Tibial artery (tissue), 4 donors: ENCODE measurements around the gene PCBP1.

Experiments
- DNase-seq, 2 donors: peaks; one replicate each; pipeline ENCODE4 v3.0.0-alpha.2; 2019
- H3K27ac ChIP-seq, 2 donors: fragments of 200-600 bp; sonication (generic) in 1 of 2; 1 replicate in 1 of 2; 2 replicates in 1 of 2; pipeline ENCODE4 v1.5.1; 2018 to 2019; ENCODE audit warnings: mild to moderate bottlenecking in 1 of 2
- H3K27me3 ChIP-seq, 2 donors: fragments of 200-600 bp; sonication (generic) in 1 of 2; one replicate each; pipeline versions ENCODE4 v1.5.1 to v1.6.0; 2016 to 2019
- H3K36me3 ChIP-seq, 3 donors: fragments of 200-600 bp; sonication (generic) in 2 of 3; one replicate each; pipeline ENCODE4 v1.5.1; 2016 to 2019; ENCODE audit warnings: mild to moderate bottlenecking in 2 of 3
- H3K4me1 ChIP-seq, 4 donors: fragments of 200-600 bp; sonication (generic) in 2 of 4; 1 replicate in 3 of 4; 2 replicates in 1 of 4; pipeline ENCODE4 v1.5.1; 2016 to 2019
- H3K4me3 ChIP-seq, 2 donors: fragments of 200-600 bp; sonication (generic) in 1 of 2; 1 replicate in 1 of 2; 2 replicates in 1 of 2; pipeline ENCODE4 v1.5.1; 2018 to 2019; ENCODE audit warnings: mild to moderate bottlenecking in 2 of 2
- H3K9me3 ChIP-seq, 3 donors: fragments of 200-600 bp; sonication (generic) in 1 of 3; one replicate each; pipeline ENCODE4 v1.5.1; 2016 to 2019
- intact Hi-C: fragments of 100-400 bp; cut with DNase I; formaldehyde crosslinking; loops from one replicate; pipeline ENCODE4 v1.15.0; 2023; ENCODE audit warnings: low total_unique reads
- TF ChIP-seq, protein P1 (sequence below), 2 experiments: fragments of 200-600 bp in 1 of 2; fragments of 450-650 bp in 1 of 2; IDR thresholded peaks; one replicate each; pipeline ENCODE4 v1.5.1; 2017 to 2019; ENCODE audit warnings: antibody characterized with exemption in 2 of 2, mild to moderate bottlenecking in 1 of 2, moderate library complexity in 1 of 2

PCBP1 gene

DNA sequence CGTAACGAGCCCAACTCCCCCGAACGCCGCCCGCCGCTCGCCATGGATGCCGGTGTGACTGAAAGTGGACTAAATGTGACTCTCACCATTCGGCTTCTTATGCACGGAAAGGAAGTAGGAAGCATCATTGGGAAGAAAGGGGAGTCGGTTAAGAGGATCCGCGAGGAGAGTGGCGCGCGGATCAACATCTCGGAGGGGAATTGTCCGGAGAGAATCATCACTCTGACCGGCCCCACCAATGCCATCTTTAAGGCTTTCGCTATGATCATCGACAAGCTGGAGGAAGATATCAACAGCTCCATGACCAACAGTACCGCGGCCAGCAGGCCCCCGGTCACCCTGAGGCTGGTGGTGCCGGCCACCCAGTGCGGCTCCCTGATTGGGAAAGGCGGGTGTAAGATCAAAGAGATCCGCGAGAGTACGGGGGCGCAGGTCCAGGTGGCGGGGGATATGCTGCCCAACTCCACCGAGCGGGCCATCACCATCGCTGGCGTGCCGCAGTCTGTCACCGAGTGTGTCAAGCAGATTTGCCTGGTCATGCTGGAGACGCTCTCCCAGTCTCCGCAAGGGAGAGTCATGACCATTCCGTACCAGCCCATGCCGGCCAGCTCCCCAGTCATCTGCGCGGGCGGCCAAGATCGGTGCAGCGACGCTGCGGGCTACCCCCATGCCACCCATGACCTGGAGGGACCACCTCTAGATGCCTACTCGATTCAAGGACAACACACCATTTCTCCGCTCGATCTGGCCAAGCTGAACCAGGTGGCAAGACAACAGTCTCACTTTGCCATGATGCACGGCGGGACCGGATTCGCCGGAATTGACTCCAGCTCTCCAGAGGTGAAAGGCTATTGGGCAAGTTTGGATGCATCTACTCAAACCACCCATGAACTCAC, 673 bp downstream of the PCBP1 start:
- Histone ChIP-seq H3K4me3 (peak overlapping the region; percentile 71 to 95), H3K9me3 (no peaks in the 10 kb centered on the region), H3K27ac (peak overlapping the region; percentile 94 to 99), H3K4me1 (peaks cover 0 to 53% (median 40%) of the 10 kb centered on the region in 4 donors), H3K36me3 (peaks cover 15 to 24% (median 20%) of the 10 kb centered on the region in 3 donors), H3K27me3 (no peaks in the 10 kb centered on the region)
- intact Hi-C loops, result loop anchor here (2.0 kb wide), 1 partner anchor 55 kb away; no protein-coding TSS in a partner anchor
- DNase-seq, result peak in 1 of 2 donors; percentile 75
- TF ChIP-seq, protein P1, sequence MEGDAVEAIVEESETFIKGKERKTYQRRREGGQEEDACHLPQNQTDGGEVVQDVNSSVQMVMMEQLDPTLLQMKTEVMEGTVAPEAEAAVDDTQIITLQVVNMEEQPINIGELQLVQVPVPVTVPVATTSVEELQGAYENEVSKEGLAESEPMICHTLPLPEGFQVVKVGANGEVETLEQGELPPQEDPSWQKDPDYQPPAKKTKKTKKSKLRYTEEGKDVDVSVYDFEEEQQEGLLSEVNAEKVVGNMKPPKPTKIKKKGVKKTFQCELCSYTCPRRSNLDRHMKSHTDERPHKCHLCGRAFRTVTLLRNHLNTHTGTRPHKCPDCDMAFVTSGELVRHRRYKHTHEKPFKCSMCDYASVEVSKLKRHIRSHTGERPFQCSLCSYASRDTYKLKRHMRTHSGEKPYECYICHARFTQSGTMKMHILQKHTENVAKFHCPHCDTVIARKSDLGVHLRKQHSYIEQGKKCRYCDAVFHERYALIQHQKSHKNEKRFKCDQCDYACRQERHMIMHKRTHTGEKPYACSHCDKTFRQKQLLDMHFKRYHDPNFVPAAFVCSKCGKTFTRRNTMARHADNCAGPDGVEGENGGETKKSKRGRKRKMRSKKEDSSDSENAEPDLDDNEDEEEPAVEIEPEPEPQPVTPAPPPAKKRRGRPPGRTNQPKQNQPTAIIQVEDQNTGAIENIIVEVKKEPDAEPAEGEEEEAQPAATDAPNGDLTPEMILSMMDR (IDR thresholded peaks at IDR 0.05), result no peak

DNA sequence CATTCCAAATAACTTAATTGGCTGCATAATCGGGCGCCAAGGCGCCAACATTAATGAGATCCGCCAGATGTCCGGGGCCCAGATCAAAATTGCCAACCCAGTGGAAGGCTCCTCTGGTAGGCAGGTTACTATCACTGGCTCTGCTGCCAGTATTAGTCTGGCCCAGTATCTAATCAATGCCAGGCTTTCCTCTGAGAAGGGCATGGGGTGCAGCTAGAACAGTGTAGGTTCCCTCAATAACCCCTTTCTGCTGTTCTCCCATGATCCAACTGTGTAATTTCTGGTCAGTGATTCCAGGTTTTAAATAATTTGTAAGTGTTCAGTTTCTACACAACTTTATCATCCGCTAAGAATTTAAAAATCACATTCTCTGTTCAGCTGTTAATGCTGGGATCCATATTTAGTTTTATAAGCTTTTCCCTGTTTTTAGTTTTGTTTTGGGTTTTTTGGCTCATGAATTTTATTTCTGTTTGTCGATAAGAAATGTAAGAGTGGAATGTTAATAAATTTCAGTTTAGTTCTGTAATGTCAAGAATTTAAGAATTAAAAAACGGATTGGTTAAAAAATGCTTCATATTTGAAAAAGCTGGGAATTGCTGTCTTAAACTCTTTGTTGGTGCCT, 1.4 kb downstream of the PCBP1 start:
- peak overlapping the region; percentile 94 to 99 for H3K27ac ChIP-seq
- TF ChIP-seq, protein P1 (IDR thresholded peaks at IDR 0.05), result no peak
- H3K4me1 ChIP-seq, result peaks cover 0 to 48% (median 36%) of the 10 kb centered on the region in 4 donors
- H3K4me3 ChIP-seq, result peak overlapping the region; percentile 71 to 95
- intact Hi-C loops, result no loop called here
- H3K36me3 ChIP-seq, result peaks cover 9 to 16% (median 13%) of the 10 kb centered on the region in 3 donors
- H3K27me3 ChIP-seq, result no peaks in the 10 kb centered on the region
- no peaks in the 10 kb centered on the region for H3K9me3 ChIP-seq
- DNase-seq, result no peak

DNA sequence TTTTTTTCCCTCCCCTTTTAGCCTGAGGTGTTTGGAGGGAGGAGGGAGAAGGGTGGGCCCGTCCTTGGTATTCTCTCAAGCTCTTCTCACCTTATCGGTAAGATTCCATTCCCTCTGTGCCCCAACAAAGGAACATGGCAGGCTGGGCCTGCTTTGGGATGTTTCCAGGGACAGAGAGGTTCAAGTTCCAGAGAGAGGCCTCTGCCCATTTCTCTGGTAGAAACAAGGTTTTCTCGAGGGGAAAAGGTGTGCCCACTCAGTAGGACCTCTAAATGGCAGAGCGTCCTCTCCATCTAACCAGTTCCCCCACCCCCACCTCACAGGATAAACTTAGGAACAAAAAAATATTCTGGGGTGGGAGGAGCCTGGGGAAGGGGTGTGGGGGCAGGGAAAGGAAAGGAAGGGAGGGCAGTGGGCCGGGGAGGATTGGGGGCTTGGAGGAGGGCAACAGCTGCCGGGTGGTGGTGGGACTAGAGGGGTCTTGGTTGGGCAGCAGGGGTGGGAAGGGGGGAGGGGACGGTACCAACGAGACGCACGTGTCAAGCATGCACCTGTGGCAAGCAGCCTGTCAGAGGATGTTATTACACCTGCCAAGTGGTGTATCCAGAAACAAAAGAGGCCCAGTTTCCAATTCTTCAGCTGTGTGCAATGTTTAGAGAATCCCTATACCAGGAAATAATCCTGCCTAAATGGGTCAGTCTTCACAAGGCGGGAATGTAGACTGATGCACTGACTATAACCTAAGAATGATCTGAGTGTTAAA, 2.1 kb downstream of the PCBP1 start:
- TF ChIP-seq, protein P1 (IDR thresholded peaks at IDR 0.05), result no peak
- intact Hi-C loops, result no loop called here
- peak overlapping the region; percentile 94 to 99 for H3K27ac ChIP-seq
- no peaks in the 10 kb centered on the region for H3K9me3 ChIP-seq
- no peaks in the 10 kb centered on the region for H3K27me3 ChIP-seq
- H3K4me1 ChIP-seq, result peaks cover 0 to 48% (median 32%) of the 10 kb centered on the region in 4 donors
- DNase-seq, result peak in 1 of 2 donors; percentile 62
- H3K4me3 ChIP-seq, result peak overlapping the region; percentile 71 to 95
- peaks cover 9 to 13% (median 11%) of the 10 kb centered on the region in 3 donors for H3K36me3 ChIP-seq

DNA sequence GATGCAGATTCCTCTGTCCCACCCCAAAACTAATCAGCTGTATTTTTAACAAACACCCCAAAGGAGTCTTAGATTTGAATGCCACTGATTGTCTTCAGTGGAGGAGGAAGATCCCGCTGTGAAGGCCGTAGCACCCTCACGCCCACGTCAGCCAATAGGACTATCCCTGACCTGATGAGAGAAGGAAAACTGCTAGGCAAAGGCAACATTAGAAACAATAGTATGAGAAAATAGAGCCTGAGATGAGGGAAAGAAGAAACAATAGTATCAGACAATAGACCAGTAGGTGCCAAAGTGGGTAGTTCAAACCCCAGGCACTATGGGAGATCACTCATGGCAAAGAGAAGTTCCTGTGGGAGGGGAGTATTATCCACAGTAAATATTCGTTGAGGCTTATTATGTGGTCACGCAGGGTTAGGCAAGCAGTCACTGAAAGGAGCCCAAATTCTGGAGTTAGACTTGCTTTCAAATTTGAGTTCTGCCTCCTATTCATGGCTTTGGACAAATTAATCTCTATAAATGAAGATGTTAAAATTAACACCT, 2.8 kb downstream of the PCBP1 start:
- DNase-seq, result peak in 1 of 2 donors; percentile 48
- Histone ChIP-seq H3K36me3 (peaks cover 9 to 13% (median 11%) of the 10 kb centered on the region in 3 donors), H3K27ac (peak overlapping the region; percentile 94 to 99), H3K4me1 (peaks cover 0 to 48% (median 32%) of the 10 kb centered on the region in 4 donors), H3K9me3 (no peaks in the 10 kb centered on the region), H3K27me3 (no peaks in the 10 kb centered on the region), H3K4me3 (peak overlapping the region; percentile 71 to 95)
- intact Hi-C loops, result no loop called here
- TF ChIP-seq, protein P1 (IDR thresholded peaks at IDR 0.05), result no peak
